ENCODE data around the gene AMTN. TPM values are rescaled to one million over a fixed set of nuclear protein-coding genes. Genes with fewer than 3 reads are reported as not detected.

Gene AMTN
- total RNA-seq, 2 donors from 2014 or later: not detected

DNA sequence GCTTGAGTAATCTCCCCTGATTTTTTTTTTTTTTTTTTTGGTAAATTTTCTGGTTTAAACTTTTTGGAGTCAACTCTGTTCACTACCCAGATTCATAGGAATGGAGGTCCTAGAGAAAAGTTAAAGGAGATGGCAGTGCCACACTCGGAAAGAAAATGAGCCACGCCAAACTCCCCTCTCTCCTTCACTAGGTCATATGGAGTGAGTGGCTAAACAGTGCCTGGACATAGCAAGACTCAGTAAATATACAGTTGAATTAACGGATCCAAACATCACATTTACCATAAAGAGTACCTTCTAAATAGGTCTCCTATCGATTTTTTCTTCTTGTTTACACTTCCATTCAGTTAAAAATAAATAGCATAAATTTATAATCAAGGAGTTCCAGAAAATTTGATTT, 13.6 kb upstream of the AMTN start:
- DNase-seq: no peak
- Histone ChIP-seq H3K9ac (ENCODE audit: low read depth in 2 of 2, low read length in 2 of 2) (no peak overlapping the region), H3K27me3 (no peaks in the 10 kb centered on the region), H3K27ac (no peak overlapping the region), H3K4me1 (no peaks in the 10 kb centered on the region), H3K36me3 (no peaks in the 10 kb centered on the region), H3K9me3 (no peaks in the 10 kb centered on the region), H3K4me3 (no peak overlapping the region)
- TF ChIP-seq, protein P1, sequence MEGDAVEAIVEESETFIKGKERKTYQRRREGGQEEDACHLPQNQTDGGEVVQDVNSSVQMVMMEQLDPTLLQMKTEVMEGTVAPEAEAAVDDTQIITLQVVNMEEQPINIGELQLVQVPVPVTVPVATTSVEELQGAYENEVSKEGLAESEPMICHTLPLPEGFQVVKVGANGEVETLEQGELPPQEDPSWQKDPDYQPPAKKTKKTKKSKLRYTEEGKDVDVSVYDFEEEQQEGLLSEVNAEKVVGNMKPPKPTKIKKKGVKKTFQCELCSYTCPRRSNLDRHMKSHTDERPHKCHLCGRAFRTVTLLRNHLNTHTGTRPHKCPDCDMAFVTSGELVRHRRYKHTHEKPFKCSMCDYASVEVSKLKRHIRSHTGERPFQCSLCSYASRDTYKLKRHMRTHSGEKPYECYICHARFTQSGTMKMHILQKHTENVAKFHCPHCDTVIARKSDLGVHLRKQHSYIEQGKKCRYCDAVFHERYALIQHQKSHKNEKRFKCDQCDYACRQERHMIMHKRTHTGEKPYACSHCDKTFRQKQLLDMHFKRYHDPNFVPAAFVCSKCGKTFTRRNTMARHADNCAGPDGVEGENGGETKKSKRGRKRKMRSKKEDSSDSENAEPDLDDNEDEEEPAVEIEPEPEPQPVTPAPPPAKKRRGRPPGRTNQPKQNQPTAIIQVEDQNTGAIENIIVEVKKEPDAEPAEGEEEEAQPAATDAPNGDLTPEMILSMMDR (IDR thresholded peaks at IDR 0.05): no peak
- intact Hi-C loops (cut with DNase I): loop anchor here (5.0 to 10.0 kb wide), 2 partner anchors 610 to 817 kb away; no protein-coding TSS in a partner anchor

GRCh38 chr4:70505151-70505748, 13.1 kb upstream of the AMTN start:
- H3K27me3 ChIP-seq: no peaks in the 10 kb centered on the region
- no peaks in the 10 kb centered on the region for H3K9me3 ChIP-seq
- H3K9ac ChIP-seq (ENCODE audit: low read depth in 2 of 2, low read length in 2 of 2): no peak overlapping the region
- H3K4me3 ChIP-seq: no peak overlapping the region
- TF ChIP-seq, protein P1 (IDR thresholded peaks at IDR 0.05): peak; percentile 74
- no peaks in the 10 kb centered on the region for H3K36me3 ChIP-seq
- intact Hi-C loops (cut with DNase I): loop anchor here (10.0 kb wide), 1 partner anchor 610 kb away; no protein-coding TSS in a partner anchor
- no peak overlapping the region for H3K27ac ChIP-seq
- H3K4me1 ChIP-seq: no peaks in the 10 kb centered on the region
- peak; percentile 50 for DNase-seq

DNA sequence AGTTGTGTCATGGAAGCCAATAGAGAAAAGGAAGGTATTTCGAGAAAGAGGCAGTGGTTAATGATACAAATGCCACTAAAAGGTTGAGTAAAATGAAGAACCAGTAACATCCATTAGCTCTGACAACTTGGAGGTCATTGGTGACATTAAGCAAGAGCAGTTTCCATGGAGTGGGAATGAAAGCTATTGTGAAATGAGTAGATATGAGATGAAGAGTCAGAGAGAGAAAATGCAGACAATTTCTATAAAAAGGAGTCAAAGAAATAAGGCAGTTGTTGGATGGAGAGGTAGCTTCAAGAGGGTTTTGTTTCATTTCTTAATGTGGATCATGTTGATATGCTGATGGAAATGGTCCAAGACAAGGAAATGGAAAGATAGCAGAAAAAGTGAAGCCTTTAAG, 9.6 kb upstream of the AMTN start:
- no peak for DNase-seq
- TF ChIP-seq, protein P1 (IDR thresholded peaks at IDR 0.05): no peak

GRCh38 chr4:70511365-70511764, 7.0 kb upstream of the AMTN start:
- DNase-seq: no peak
- no peak overlapping the region for H3K27ac ChIP-seq
- H3K36me3 ChIP-seq: no peaks in the 10 kb centered on the region
- intact Hi-C loops (cut with DNase I): no loop called here
- H3K9ac ChIP-seq (ENCODE audit: low read depth in 2 of 2, low read length in 2 of 2): no peak overlapping the region
- no peaks in the 10 kb centered on the region for H3K4me1 ChIP-seq
- TF ChIP-seq, protein P1 (IDR thresholded peaks at IDR 0.05): no peak
- H3K9me3 ChIP-seq: no peaks in the 10 kb centered on the region
- no peak overlapping the region for H3K4me3 ChIP-seq
- H3K27me3 ChIP-seq: no peaks in the 10 kb centered on the region

More for the DNA sequence above, 9.6 kb upstream of the AMTN start:
- intact Hi-C loops (cut with DNase I): loop anchor here (10.0 kb wide), 1 partner anchor 614 kb away; no protein-coding TSS in a partner anchor
- H3K27me3 ChIP-seq: no peaks in the 10 kb centered on the region
- H3K4me1 ChIP-seq: no peaks in the 10 kb centered on the region
- no peak overlapping the region for H3K9ac ChIP-seq (ENCODE audit: low read depth in 2 of 2, low read length in 2 of 2)
- no peak overlapping the region for H3K27ac ChIP-seq
- no peaks in the 10 kb centered on the region for H3K36me3 ChIP-seq
- H3K9me3 ChIP-seq: no peaks in the 10 kb centered on the region
- no peak overlapping the region for H3K4me3 ChIP-seq

DNA sequence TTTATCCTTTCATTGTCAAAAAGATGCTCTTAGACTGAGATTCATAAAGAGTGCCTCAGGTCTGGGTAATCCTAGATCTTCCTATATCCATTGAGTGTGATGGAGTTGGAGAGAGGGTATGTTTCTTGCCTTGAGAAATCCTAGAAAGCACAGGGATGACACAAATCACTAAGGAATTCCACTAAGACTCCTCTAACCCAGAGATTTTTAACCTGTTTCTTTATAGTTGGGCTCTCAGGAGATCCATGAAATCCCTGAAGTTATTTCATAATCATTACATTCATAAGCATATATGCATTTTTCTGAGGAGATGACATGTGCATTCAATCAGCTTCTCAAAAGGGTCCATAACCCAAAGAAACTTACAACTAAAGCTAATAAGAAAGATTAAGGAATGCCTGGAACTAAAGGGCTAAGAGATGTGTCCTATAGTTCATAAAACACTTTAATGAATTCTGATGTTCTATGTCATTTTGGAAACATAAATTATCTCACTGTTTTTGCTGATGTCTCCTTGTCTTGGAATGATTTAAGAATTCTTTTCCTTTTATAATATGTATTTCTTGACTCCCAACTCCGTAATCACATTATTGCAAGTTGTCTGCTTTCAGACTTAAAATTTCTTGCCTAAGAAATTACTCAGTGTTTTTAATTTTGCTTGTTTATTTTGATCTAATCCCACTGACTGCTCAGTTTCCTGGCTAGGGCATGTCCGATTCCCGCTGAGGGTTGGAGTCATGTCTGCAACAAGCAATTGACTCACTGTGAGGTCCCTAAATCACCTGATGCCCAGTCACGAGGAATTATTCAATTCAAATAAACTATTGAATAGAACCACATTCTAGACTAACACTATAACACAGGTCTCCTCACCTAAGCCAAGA, 2.8 kb upstream of the AMTN start:
- no peaks in the 10 kb centered on the region for H3K36me3 ChIP-seq
- TF ChIP-seq, protein P1 (IDR thresholded peaks at IDR 0.05): no peak
- intact Hi-C loops (cut with DNase I): no loop called here
- H3K27me3 ChIP-seq: no peaks in the 10 kb centered on the region
- H3K9me3 ChIP-seq: no peaks in the 10 kb centered on the region
- no peak overlapping the region for H3K27ac ChIP-seq
- H3K4me1 ChIP-seq: no peaks in the 10 kb centered on the region
- H3K9ac ChIP-seq (ENCODE audit: low read depth in 2 of 2, low read length in 2 of 2): no peak overlapping the region
- DNase-seq: no peak
- H3K4me3 ChIP-seq: no peak overlapping the region
